ENCODE data around the gene PPM1F.

- no peak for TF ChIP-seq POLR2A (IDR thresholded peaks at IDR 0.05; ENCODE audit: low read depth, low read length)
- TF ChIP-seq POLR2AphosphoS5 (IDR thresholded peaks at IDR 0.05; ENCODE audit: low read depth, low read length): no peak
- TF ChIP-seq TAF1 (IDR thresholded peaks at IDR 0.05; ENCODE audit: borderline replicate concordance, low read depth, low read length): no peak
These were observed 32.9 kb downstream of the PPM1F start for GRCh38 chr22:21919526-21920307.

Data from GM12892 (cell line).